SKM-1 treated with dmso at 0.1 percent for 144 hours (cell line): Measurements from ENCODE around the gene GUCY1A2.

Source experiments
- DNase-seq: peaks from one replicate; lab custom pipeline; 2025; ENCODE audit not compliant: unreplicated experiment; lab: John Stamatoyannopoulos, UW

Gene GUCY1A2

DNA sequence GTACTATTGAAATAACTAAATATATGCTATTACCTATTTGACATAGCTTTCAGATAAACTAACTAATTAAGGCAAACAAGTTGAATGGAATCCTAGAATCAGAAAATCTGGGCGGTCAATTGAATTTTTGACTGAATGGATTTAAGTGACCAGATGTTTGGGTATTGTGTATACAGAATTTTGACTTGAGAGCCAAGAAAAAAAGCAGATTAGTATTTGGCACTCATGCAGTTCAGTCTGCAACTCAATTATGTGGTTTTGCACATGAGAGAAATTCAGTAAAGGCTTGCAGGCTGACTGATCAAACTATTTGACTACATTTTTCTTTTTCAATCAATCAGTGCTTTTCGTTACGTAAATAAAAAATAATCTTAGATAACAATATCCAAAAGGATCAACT is 254.8 kb downstream of the GUCY1A2 start:
- DNase-seq: no peak

GRCh38 chr11:106761745-106762144 is 256.5 kb downstream of the GUCY1A2 start:
- DNase-seq: no peak

- DNase-seq: no peak
Measured at GRCh38 chr11:106761240-106761639, 257.0 kb downstream of the GUCY1A2 start.

GRCh38 chr11:106748059-106748458 is 270.2 kb downstream of the GUCY1A2 start:
- DNase-seq: no peak

DNA sequence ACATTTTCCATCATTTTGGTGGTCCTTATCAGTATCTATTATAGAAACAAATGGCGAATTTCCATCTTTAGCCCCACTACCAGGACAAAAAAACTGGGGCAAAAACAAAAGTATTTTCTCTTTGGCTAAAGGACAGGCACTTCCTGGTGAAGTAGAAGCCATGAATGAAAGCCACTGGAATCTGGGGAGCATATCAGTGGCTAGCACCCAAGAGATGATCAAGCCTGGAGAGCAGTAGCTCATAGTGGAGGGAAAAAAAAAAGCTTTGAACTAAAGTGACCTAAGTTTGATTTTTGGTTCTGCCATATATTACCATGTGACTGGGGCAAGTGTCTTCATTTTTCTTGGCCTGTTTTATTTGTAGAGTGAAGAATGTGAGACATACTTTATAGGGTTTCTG is 272.3 kb downstream of the GUCY1A2 start:
- DNase-seq: no peak

DNA sequence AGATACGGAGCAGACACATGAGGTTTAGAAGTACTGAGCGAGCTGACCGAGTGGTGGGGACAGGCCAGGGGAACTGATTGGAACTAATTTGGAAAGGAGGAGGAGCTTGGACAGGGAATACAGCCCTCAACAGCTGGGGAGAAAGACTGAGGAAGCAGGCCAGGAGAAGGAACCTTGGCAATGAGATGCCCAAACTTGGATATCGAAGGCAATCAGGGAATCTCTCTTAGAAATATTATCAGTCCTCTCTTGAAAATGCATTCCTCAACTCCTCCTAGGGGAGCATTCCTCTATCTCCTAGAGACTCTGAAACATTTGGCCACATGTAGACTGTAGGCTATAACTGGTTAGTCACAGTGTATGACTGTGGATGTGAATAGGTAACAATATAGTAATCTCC is 284.6 kb downstream of the GUCY1A2 start:
- no peak for DNase-seq

GRCh38 chr11:106728859-106729258 is 289.4 kb downstream of the GUCY1A2 start:
- DNase-seq: no peak

- no peak for DNase-seq
Measured at GRCh38 chr11:106728379-106728778, 289.9 kb downstream of the GUCY1A2 start.

- DNase-seq: no peak
Measured at GRCh38 chr11:106727256-106727655, 291.0 kb downstream of the GUCY1A2 start.

GRCh38 chr11:106724293-106724892 is 293.9 kb downstream of the GUCY1A2 start:
- DNase-seq: no peak

- DNase-seq: no peak
Measured at GRCh38 chr11:106723071-106723470, 295.2 kb downstream of the GUCY1A2 start.

DNA sequence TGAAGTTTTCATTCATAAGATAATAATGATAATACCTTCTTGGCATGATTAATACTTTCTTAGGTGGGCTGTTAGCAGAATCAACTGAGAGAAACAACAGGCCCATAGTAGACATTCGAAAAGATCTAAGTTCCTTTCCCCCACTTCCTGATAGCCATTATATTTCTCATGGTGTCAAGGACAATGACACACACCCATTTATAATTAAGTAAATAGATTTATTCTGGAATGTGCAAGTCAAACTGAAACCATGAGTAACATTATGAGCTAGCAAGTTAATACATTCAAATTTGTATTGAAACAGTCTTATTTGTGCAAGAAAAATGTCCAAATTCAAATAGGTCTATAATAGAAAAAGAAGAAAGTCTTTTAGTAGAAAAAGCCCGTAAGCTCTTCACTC is 301.1 kb downstream of the GUCY1A2 start:
- DNase-seq: no peak

DNA sequence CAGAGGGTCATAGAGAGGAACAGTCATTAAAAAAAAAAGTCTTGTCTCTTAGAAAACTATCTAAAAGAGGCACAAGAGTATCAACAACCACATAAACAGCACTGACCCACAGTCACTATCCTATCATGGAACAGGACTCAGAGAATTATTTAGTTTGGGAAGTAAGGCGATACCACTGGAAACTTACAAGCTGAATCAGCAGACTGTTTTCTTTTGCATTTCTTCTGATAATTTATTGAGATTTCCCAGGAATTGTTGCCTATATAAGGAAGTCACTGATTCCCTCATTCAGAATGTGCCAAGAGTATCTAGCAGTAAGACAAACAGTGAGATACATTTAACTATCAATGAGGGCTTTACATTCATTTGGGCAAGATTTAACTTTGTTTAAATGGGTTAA is 304.1 kb downstream of the GUCY1A2 start:
- no peak for DNase-seq

- DNase-seq: no peak
Measured at GRCh38 chr11:106708348-106708747, 309.9 kb downstream of the GUCY1A2 start.

GRCh38 chr11:106706355-106706754 is 311.9 kb downstream of the GUCY1A2 start:
- no peak for DNase-seq

GRCh38 chr11:106702805-106703204 is 315.5 kb downstream of the GUCY1A2 start:
- no peak for DNase-seq

GRCh38 chr11:106697058-106697457 is 321.2 kb downstream of the GUCY1A2 start:
- no peak for DNase-seq

GRCh38 chr11:106695506-106695905 is 322.8 kb downstream of the GUCY1A2 start:
- no peak for DNase-seq

- DNase-seq: no peak
Measured at GRCh38 chr11:106694501-106694900, 323.8 kb downstream of the GUCY1A2 start.

GRCh38 chr11:106691807-106692365 is 326.4 kb downstream of the GUCY1A2 start:
- DNase-seq: no peak

- no peak for DNase-seq
Measured at GRCh38 chr11:106690923-106691322, 327.4 kb downstream of the GUCY1A2 start.

GRCh38 chr11:106684944-106685343 is 333.3 kb downstream of the GUCY1A2 start:
- no peak for DNase-seq

DNA sequence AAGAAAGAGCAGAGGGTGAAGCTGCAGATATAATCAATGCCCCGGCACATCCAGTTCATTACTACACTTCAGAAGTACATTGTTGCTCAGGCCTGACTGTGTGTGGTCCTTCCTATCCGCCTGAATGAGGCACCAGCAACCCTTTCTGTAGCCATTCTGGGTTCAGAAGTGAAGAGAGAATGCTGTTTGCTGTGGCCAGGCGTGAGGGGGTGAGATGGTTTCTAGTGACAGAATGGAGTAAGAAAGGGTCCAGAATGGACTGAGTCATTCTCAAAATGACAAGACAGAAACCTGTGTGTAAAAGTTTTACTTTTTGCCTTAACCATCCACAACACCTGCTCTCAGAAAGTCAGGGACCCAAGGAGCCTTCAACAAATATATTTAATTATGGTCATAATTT is 334.8 kb downstream of the GUCY1A2 start:
- DNase-seq: no peak
